ENCODE results near the gene OCA2.

DNA sequence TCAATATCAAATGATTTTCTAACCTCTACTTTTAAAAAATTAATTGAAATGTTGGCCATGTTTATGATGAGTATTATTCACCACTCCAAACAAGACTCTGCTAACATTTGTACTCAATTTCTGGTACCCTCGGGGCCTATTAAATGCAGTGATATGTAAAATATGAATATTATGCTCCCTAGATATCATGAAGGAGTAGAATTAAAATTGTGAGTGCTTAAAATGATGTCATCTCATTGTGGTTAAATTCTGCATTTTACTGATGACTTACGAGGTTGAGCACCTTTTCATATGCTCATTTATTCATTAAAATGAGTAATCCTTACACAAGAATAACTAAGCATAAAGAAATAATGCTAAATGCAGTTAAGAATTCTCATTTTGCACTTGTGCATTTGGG is 159.9 kb downstream of the OCA2 start:
- TF ChIP-seq, protein P1, sequence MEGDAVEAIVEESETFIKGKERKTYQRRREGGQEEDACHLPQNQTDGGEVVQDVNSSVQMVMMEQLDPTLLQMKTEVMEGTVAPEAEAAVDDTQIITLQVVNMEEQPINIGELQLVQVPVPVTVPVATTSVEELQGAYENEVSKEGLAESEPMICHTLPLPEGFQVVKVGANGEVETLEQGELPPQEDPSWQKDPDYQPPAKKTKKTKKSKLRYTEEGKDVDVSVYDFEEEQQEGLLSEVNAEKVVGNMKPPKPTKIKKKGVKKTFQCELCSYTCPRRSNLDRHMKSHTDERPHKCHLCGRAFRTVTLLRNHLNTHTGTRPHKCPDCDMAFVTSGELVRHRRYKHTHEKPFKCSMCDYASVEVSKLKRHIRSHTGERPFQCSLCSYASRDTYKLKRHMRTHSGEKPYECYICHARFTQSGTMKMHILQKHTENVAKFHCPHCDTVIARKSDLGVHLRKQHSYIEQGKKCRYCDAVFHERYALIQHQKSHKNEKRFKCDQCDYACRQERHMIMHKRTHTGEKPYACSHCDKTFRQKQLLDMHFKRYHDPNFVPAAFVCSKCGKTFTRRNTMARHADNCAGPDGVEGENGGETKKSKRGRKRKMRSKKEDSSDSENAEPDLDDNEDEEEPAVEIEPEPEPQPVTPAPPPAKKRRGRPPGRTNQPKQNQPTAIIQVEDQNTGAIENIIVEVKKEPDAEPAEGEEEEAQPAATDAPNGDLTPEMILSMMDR (IDR thresholded peaks at IDR 0.05): no peak
- TF ChIP-seq POLR2AphosphoS5 (IDR thresholded peaks at IDR 0.05): no peak
